ENCODE results near the gene NOB1.
A peak's percentile ranks its signal among the peaks of the same experiment; 100 is the strongest.
"Not testable (repeated sequence)": the region's sequence is repeated elsewhere in the genome, so short reads cannot be mapped to it uniquely, and the experiment has no call there.

Gene NOB1

DNA sequence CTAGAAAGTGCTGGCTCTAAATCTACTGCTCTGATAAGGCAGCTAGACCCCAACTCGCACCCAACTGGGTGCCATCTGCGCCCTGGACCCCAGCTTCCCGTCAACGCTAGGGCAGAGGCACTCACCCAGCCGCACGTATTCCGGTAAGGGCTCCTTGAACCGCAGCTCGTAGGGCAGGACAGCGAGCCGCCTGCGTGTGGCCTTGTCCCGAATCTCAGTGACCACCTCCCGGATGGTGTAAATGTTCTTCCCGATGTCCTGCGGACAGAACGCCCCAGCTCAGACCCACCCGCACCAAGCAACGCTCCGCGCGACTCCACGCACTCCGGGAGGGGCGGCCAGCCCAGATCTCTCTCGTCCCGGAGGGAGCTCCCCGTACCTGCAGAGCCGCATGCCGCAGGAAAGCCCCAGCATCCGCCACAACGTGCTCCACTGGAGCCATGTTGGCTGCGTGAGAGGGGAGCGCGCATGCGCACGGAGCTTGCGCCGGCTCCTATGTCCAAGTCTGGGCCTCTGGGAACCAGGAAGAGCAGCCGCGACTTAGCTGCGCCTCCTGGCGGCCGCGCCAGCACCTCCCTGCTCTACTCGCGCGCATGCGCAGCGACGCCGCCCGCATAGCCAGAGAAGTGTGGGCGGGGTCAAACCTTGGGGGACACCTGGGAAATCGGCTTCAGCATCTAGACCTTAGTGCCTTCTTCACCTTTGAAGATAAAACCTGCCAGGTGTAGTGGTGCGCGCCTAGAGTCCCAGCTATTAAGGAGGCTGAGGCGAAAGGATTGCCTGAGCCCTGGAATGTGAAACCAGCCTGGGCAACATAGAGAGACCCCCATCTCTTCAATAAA, at the start of gene NOB1:
Gene NOB1, minus strand, starts transcription at position 458 of the 842 bp plus-strand sequence. Its CDS starts 16 bp downstream, at position 442.
- DNase-seq: peak; percentile 94

DNA sequence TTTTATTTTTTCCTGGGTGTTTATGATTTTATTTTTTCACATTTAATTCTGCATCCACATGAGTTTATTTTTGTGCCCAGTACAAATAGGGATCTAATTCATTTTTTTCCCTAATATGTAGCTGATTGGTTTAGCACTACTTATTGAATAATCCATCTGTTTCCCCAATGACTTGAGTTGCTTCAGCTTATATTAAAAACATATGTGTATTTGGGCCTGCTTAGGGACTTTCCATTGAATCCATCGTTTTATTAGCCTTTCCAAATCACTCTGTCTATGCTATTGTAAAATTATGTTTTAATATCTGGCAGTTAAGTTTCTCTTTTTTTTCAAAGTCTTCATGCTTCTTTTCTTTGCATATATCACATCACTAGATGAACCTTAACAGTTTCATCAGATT, 49.6 kb upstream of the NOB1 start:
- no peak for DNase-seq

DNA sequence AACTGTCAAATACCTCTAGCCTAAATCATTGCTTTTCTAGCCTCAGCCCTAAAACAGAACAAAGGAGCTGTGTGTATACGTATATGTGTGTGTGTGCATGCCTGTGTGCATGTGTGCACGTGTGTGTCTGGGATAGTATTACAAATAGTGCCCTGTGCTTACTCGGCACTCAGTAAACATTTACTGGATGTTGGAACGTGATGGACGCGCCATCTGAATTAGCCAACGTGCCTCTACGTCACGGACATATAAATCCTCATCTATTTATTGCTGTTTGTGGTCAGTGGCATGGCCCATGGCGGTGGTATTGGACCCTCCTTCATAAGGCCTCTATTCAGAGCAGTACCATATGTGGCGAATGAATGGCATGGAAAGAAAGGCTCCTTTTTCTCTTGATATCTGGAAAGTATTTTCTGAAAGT, 44.9 kb upstream of the NOB1 start:
- no peak for DNase-seq

DNA sequence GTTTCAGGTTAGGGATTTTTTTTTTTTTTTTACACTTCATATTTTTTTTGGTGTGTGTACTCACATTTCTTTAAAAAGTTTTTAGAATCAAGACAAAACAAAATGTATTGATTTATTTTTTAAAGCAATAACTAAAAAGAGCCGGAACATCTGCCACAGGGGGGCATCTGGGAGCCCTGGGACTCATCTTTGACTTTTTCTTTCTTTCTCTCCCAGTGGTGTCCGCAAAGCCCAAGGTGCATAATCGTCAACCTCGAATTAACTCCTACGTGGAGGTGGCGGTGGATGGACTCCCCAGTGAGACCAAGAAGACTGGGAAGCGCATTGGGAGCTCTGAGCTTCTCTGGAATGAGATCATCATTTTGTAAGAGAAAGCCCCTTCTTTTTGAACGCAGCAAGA, 43.7 kb upstream of the NOB1 start:
- peak; percentile 14 for DNase-seq

DNA sequence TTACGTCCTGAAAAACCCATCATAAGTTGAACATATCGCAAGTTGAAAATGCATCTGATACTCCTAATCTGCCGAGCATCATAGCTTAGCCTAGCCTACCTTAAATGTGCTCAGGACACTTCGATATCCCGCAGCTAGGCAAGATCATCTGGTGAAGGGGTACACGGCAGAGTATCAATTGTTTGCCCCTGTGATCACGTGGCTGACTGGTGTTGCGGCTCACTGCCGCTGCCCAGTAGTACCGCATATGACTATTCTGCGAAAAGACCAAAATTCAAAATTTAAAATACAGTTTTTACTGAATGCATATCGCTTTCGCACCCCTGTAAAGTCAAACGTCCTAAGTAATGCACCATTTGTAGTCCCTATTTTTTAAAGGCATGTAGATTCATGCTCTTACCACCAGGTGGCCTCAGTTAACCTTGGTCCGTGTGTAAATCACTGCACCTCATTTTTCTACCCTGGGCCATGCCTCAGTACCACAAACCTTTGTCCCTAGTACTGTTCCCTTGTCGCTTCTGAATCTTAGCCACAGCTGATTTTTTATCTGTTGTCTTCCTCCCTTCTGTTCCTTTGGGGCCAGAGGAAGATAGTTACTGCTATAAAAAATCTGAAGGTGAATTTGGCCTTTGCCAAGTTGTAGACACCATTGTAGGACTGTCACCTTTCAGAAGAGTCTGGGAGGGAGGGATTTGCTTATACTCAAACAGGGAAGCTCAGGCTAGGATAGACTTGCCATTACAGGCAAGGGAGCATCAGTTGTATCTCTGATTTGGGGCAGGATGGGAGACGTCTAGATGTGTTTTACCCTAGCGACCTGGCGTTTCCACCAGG, 41.8 kb upstream of the NOB1 start:
- peak; percentile 68 for DNase-seq

- no peak for DNase-seq
These were observed 39.8 kb upstream of the NOB1 start for GRCh38 chr16:69794486-69794885.

GRCh38 chr16:69793526-69793925, 38.8 kb upstream of the NOB1 start:
- DNase-seq: no peak

- DNase-seq: not testable (repeated sequence)
These were observed 36.7 kb upstream of the NOB1 start for GRCh38 chr16:69791391-69791847.

GRCh38 chr16:69787883-69788282, 33.2 kb upstream of the NOB1 start:
- no peak for DNase-seq

DNA sequence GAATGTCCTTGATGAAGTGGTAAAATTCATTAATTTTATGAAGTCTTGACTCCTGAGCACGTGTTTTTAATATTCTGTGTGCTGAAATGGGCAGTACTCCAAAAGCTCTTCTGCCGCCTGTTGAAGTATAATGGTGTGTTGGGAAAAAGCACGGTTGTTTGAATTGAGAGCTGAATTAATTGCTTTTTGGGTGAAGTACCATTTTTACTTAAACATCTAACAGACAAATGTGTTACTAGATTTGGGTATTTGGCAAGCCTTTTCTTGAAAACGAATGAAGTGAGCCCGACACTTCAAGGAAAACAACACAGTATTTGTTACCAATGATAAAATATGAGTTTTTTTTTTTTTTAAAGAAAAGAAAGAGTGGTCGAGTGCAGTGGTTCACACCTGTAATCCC, 29.9 kb upstream of the NOB1 start:
- DNase-seq: no peak

GRCh38 chr16:69781118-69781517, 26.4 kb upstream of the NOB1 start:
- DNase-seq: no peak

DNA sequence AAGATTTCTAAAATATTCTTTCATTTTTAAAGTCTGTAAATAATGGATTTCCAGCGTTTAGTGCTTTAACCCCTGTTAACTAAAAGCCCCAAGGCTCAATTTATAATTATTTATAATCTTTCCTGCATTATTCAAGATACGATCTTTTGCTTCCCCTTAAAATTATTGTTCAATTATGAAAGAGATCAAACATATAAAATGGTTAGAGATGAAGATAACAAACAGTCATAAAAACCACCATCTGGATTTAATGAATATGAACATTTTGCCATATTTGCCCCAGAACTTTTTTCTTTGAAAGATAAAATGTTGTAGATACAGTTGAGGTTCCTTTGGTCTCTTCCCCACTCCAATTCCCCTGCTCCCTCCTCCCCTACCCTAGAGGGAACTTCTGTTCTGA, 25.0 kb upstream of the NOB1 start:
- DNase-seq: no peak

GRCh38 chr16:69775563-69775962, 20.8 kb upstream of the NOB1 start:
- no peak for DNase-seq

- no peak for DNase-seq
These were observed 18.7 kb upstream of the NOB1 start for GRCh38 chr16:69773260-69773947.

GRCh38 chr16:69771651-69771967, 16.9 kb upstream of the NOB1 start:
- DNase-seq: no peak

- no peak for DNase-seq
These were observed 14.7 kb upstream of the NOB1 start for GRCh38 chr16:69769404-69769803.

- no peak for DNase-seq
These were observed 13.9 kb upstream of the NOB1 start for GRCh38 chr16:69768666-69769065.

DNA sequence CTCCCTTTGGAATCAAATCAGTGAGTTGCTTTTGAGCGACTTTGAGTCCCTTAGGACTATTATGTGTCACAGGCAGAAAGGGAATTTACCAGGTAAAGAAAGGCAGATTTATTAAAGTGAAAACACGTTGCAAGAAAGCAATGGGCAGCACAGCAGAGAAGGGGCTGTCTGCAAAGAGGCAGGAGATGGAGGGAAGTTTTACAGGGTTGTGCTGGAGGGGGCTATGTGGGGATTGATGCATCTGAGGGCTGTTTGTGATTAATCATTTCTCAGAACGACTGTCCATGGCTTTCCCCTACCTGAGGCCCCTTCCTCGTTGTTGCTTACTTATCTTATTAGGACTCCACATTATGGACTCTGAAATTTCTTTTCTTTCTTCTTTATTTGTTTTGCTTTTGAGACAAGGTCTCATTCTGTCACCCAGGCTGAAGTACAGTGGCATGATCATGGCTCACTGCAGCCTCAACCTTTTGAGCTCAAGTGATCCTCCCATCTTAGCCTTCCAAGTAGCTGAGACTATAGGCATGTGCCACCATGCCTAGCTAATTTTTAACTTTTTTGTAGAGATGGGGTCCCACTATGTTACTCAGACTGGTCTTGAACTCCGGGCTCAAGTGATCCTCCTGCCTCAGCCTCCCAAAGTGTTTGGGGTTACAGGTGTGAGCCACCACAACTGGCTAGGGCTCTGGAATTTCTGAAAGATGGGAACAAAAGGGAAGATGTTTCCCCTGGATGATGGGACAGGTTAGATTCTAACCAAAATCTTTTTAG, 12.9 kb upstream of the NOB1 start:
- DNase-seq: no peak

- DNase-seq: no peak
These were observed 8.8 kb upstream of the NOB1 start for GRCh38 chr16:69763599-69763942.

DNA sequence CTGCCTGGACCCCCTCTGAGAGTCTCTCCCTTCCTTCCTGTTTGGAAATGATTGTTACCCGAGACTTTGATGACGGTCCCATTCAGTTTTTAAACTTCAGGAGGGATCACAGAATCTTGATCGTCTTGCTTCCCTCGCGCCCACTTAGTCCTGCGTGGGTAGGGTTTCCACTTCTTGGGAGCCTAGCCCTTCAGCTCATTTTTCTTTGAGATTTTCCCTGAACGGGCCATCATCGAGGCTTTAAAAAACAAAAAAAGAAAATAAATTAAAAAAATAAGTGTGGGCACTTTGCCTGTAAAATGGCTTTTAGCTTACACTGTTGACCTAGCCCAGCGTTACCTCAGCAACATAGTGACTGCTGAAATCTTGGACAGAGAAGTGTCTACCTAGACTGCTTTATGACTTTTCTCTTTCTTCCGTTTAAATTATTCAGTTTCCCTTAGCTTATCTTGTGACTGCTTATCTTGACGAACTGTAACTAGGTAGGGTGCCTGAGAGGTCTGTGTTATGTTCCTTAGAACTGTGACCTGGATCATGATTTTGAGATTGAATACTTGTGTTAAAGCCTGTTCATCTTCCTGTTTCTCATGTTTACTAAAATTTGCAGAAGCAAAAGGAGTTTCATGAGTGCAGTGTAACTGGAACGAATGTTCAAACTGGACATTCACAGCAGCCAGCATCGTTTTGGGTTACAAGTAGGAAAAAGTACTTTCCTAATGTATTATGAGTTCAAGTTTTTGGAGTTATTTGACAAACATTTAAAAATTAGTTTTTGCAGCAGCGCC, 8.3 kb upstream of the NOB1 start:
- DNase-seq: peak; percentile 17

GRCh38 chr16:69761983-69762813, 7.5 kb upstream of the NOB1 start, which contains the start of gene WWP2:
Gene WWP2, plus strand, starts transcription at chr16:69762332. Its CDS starts 24,679 bp downstream, at chr16:69787011.
- DNase-seq: peak; percentile 67
